Stomach smooth muscle (tissue), 2 donors: ENCODE data around the gene RSKR.
"Not testable (repeated sequence)": the region's sequence is repeated elsewhere in the genome, so short reads cannot be mapped to it uniquely, and the experiment has no call there.

Source experiments
- H3K27ac ChIP-seq: one replicate; pipeline ENCODE4 v1.7.0; 2013; ENCODE audit warnings: mild to moderate bottlenecking, low read length, inconsistent platforms
- H3K27me3 ChIP-seq, 2 donors: one replicate each; pipeline ENCODE4 v1.7.0; 2013; ENCODE audit warnings: low read length in 2 of 2; ENCODE audit not compliant: insufficient read depth in 2 of 2, control insufficient read depth in 1 of 2
- H3K36me3 ChIP-seq, 2 donors: one replicate each; pipeline ENCODE4 v1.7.0; 2013; ENCODE audit warnings: low read length in 2 of 2; ENCODE audit not compliant: control insufficient read depth in 2 of 2, insufficient read depth in 2 of 2
- H3K4me1 ChIP-seq: one replicate; pipeline ENCODE4 v1.7.0; 2013; ENCODE audit warnings: low read length; ENCODE audit not compliant: control insufficient read depth, insufficient read depth
- H3K4me3 ChIP-seq, 2 donors: one replicate each; pipeline ENCODE4 v1.7.0; 2013; ENCODE audit warnings: low read length in 2 of 2
- H3K9ac ChIP-seq, 2 donors: one replicate each; pipeline ENCODE4 v1.7.0; 2013; ENCODE audit warnings: low read length in 2 of 2, mild to moderate bottlenecking in 1 of 2
- H3K9me3 ChIP-seq, 2 donors: one replicate each; pipeline ENCODE4 v1.7.0; 2013; ENCODE audit warnings: low read length in 2 of 2; ENCODE audit not compliant: control insufficient read depth in 2 of 2
- donor health status: healthy.
- donor health status: Pancreatic carcinoma.

The RSKR gene

GRCh38 chr17:28622186-28622585, 8.2 kb upstream of the RSKR start:
- Histone ChIP-seq H3K9me3 (no peaks in the 10 kb centered on the region), H3K36me3 (peaks cover 58 to 64% of the 10 kb centered on the region in 2 donors), H3K27ac (no peak overlapping the region), H3K4me1 (no peaks in the 10 kb centered on the region), H3K9ac (no peak overlapping the region), H3K4me3 (no peak overlapping the region), H3K27me3 (no peaks in the 10 kb centered on the region)

DNA sequence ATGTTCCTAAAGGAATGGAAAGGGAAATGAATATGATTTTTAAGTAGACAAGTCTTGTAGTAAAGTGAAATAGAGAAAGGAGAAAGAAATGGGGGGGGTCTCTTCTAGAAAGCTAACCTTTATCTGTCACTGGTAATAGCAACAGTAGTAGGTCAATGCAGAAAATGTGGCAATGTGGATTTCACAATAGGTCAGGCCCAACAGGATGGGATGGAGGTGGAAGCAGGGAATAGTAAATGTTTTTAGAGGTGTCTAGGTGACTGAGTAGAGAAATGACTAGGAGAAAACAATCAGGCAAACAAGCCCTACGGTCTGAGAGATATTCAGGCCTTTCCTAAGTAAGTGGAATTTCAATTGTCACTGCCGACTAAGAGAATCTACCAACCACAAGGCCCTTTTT, 6.0 kb upstream of the RSKR start:
- H3K27ac ChIP-seq: no peak overlapping the region
- H3K4me1 ChIP-seq: no peaks in the 10 kb centered on the region
- no peak overlapping the region for H3K4me3 ChIP-seq
- H3K27me3 ChIP-seq: no peaks in the 10 kb centered on the region
- no peak overlapping the region for H3K9ac ChIP-seq
- H3K36me3 ChIP-seq: peaks cover 75 to 77% of the 10 kb centered on the region in 2 donors
- H3K9me3 ChIP-seq: no peaks in the 10 kb centered on the region

- Histone ChIP-seq H3K9ac (no peak overlapping the region), H3K9me3 (no peaks in the 10 kb centered on the region), H3K36me3 (peaks cover 70 to 72% of the 10 kb centered on the region in 2 donors), H3K4me3 (no peak overlapping the region), H3K27me3 (no peaks in the 10 kb centered on the region), H3K4me1 (no peaks in the 10 kb centered on the region), H3K27ac (no peak overlapping the region)
Observed at GRCh38 chr17:28618464-28618863, 4.5 kb upstream of the RSKR start.

- Histone ChIP-seq H3K27ac (no peak overlapping the region), H3K9ac (no peak overlapping the region), H3K4me3 (no peak overlapping the region), H3K27me3 (no peaks in the 10 kb centered on the region), H3K9me3 (no peaks in the 10 kb centered on the region), H3K36me3 (peaks cover 54 to 60% of the 10 kb centered on the region in 2 donors), H3K4me1 (no peaks in the 10 kb centered on the region)
Observed at GRCh38 chr17:28616281-28616680, 2.3 kb upstream of the RSKR start.

GRCh38 chr17:28615260-28615940, 1.4 kb upstream of the RSKR start:
- peaks cover 47 to 55% of the 10 kb centered on the region in 2 donors for H3K36me3 ChIP-seq
- H3K27ac ChIP-seq: no peak overlapping the region
- H3K9me3 ChIP-seq: no peaks in the 10 kb centered on the region
- no peak overlapping the region for H3K4me3 ChIP-seq
- no peaks in the 10 kb centered on the region for H3K27me3 ChIP-seq
- no peak overlapping the region for H3K9ac ChIP-seq
- no peaks in the 10 kb centered on the region for H3K4me1 ChIP-seq

GRCh38 chr17:28612936-28613872, 781 bp downstream of the RSKR start:
- Histone ChIP-seq H3K27ac (no peak overlapping the region), H3K4me1 (no peaks in the 10 kb centered on the region), H3K36me3 (peaks cover 30 to 35% of the 10 kb centered on the region in 2 donors), H3K27me3 (no peaks in the 10 kb centered on the region), H3K4me3 (no peak overlapping the region), H3K9ac (peak overlapping the region in 1 of 2 donors; percentile 7), H3K9me3 (no peaks in the 10 kb centered on the region)

DNA sequence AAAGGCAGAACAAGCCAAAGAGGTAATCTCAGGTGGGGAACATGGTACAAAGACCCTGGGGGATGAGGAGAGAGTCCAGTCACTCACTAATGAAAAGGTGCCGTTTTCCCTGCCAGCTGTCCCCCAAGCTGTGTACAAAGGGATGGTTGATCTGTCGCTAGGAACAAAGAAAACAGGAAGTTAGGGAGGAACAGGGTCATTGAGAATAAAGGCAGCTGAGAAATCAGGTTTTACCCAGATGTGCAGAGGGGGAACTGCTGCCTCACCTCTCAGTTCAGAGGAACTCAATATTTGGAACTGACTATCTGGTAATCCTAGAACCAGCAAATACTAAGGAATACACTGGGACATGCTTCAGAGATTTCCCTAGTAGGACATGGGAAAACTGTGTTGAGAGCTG, 1.5 kb downstream of the RSKR start:
- Histone ChIP-seq H3K4me3 (no peak overlapping the region), H3K9ac (no peak overlapping the region), H3K9me3 (no peaks in the 10 kb centered on the region), H3K27ac (no peak overlapping the region), H3K27me3 (no peaks in the 10 kb centered on the region), H3K36me3 (peaks cover 30 to 35% of the 10 kb centered on the region in 2 donors), H3K4me1 (no peaks in the 10 kb centered on the region)

DNA sequence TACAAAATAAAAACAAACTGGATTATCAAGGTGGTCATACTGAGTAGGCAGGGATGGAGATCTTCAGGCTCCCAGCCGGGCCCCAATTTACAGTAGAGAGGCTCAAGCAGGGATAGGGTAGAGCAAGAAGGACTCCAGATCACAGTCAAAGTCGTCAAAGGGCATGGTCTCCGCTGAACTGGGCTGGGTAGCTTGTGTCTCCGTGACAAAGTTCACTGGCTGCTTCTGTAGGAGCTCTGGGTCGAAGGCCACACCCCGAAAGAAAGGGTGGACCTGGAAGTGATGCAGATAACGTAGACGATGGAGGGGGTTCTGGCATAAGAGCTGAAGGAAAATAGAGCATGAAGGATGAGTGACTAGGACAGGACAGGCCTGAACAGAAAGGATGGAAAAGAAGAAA, 3.6 kb downstream of the RSKR start:
- Histone ChIP-seq H3K27me3 (no peaks in the 10 kb centered on the region), H3K9ac (no peak overlapping the region), H3K36me3 (peaks cover 10 to 14% of the 10 kb centered on the region in 2 donors), H3K27ac (no peak overlapping the region), H3K4me3 (no peak overlapping the region), H3K9me3 (no peaks in the 10 kb centered on the region), H3K4me1 (no peaks in the 10 kb centered on the region)

DNA sequence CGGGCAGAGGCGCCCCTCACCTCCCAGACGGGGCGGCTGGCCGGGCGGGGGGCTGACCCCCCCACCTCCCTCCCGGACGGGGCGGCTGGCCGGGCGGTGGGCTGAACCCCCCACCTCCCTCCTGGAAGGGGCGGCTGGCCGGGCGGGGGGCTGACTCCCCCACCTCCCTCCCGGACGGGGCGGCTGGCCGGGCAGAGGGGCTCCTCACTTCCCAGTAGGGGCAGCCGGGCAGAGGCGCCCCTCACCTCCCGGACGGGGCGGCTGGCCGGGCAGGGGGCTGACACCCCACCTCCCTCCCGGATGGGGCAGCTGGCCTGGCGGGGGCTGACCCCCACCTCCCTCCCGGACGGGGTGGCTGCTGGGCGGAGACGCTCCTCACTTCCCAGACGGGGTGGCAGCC, 10.0 kb downstream of the RSKR start:
- H3K4me3 ChIP-seq, H3K9me3 ChIP-seq, H3K9ac ChIP-seq, H3K27me3 ChIP-seq, H3K27ac ChIP-seq, H3K36me3 ChIP-seq: not testable (repeated sequence)
- peaks cover 11% of the 10 kb centered on the region for H3K4me1 ChIP-seq

DNA sequence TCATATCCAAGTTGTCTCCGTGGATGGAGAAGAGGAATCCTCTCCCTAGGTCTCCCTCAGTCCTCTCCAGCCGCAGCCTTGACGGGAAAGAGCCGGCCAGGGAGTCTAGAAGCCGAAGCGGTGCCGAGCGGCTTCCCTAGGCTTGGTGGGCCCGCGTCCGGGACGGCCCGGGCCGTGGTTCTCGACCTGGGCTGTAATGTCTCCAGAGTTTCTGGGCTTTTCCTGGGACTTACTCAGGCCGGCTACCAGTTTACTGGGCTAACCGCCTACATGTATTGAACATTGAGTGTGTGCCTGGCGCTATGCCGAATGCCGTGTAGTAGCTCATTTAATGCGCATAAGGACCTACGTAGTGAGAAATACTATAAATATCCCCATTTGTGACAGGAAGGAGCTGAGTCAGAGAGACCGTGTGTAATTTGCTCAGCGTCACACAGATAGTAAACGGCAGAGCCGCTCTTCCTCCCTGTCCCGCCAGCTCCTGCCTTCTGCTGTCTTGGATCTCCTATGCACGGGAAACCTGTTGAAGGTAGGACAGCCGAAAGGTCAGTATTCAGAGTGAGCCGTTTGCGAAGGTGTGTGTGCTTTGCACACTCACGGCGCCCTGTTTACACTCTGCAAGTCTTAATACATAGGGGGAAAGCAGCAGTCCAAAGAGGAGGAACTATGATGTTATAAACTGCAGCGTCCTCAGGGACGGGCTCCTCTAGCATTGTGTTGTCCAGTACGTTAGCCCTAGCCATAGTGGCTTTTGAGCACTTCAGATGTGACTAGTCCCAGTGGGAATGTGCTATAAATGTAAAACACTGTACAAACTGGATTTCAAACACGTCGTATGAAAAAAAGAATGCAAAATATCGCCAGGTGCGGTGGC, 14.4 kb downstream of the RSKR start:
- Histone ChIP-seq H3K27me3 (no peaks in the 10 kb centered on the region), H3K36me3 (no peaks in the 10 kb centered on the region), H3K9me3 (no peaks in the 10 kb centered on the region), H3K9ac (peak overlapping the region; percentile 94 to 95), H3K27ac (peak overlapping the region; percentile 91), H3K4me1 (peaks cover 19% of the 10 kb centered on the region), H3K4me3 (peak overlapping the region; percentile 90 to 93)
